GM21717 (cell line): Measurements from ENCODE around the gene YBX1.
"Not testable (repeated sequence)": the region's sequence is repeated elsewhere in the genome, so short reads cannot be mapped to it uniquely, and the experiment has no call there.

ENCODE experiments used
- ATAC-seq: cut with Tn5 transposase; IDR thresholded peaks from one replicate; pipeline ENCODE4 v1.9.1; 2021; ENCODE audit warnings: mild to moderate bottlenecking, moderate library complexity; ENCODE audit not compliant: unreplicated experiment

YBX1 gene

DNA sequence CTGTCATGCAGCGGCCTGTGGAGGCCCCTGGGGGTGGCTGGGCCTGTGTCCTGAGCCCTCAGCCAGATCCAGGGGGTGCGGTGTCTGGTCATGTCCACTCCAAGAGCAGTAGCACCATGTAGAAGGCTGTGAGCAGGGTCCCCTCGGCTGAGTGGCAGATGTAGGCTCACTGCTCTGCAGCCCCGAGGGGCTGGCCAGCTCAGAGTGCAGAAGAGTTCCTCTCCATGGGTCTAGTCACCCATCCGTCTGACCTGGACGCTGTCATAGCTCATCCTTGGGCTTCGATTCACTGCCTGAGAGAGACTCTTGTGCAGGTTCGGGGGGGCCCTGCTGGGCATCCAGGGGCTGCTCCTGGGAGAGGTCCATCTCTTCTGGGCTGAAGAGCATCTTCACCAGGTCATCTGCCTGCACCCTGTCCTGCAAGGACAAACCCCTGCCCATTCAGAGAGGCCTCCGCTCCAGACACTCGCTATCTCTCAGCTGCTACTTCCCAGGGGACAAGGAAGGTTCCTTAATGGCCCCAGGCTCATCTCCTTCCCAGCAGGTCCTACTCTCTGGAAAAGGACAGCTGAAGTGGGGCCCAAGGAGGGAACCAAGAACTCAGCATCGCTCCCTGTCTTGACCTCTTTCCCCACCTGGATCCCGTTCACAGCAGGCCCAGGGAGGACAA lies 64.4 kb downstream of the YBX1 start:
- no peak for ATAC-seq

DNA sequence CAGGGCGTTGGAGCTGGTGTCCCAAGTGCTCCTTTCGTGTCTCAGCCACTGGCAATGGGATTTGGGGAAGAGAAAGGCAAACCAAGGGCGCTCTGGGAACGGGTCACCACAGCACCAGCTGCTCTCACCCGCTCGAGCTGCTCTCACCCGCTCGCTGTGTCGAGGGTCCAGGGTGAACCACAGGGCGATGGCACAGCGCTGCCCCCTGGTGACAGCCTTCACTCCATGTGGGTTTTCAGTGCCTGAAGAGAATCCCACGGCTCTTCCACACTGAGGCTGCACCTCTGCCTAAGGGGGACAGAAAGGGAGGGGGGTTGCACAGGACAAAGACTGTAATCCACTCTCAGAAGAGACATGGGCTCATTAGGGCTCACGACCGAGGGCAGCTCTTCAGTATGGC lies 64.9 kb downstream of the YBX1 start:
- ATAC-seq: no peak

DNA sequence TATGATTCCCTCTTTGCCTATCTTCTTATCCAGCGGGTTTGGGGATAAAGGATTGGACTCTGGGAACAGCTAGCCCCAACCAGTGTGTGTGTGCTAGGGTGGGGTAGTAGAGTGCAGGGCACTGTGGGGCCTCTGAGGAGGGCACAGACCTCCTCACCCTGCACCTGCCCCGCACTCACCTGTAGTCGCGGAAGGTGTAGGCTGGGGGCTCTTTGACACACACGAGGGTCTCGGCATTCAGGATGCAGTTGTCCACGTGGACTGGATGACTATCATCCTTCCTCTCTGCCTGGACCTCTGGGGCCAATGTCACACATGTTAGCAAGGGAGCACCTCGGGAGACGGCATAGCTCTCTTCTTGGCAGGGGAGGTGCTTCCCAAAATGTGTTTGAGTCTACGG lies 65.8 kb downstream of the YBX1 start:
- no peak for ATAC-seq

DNA sequence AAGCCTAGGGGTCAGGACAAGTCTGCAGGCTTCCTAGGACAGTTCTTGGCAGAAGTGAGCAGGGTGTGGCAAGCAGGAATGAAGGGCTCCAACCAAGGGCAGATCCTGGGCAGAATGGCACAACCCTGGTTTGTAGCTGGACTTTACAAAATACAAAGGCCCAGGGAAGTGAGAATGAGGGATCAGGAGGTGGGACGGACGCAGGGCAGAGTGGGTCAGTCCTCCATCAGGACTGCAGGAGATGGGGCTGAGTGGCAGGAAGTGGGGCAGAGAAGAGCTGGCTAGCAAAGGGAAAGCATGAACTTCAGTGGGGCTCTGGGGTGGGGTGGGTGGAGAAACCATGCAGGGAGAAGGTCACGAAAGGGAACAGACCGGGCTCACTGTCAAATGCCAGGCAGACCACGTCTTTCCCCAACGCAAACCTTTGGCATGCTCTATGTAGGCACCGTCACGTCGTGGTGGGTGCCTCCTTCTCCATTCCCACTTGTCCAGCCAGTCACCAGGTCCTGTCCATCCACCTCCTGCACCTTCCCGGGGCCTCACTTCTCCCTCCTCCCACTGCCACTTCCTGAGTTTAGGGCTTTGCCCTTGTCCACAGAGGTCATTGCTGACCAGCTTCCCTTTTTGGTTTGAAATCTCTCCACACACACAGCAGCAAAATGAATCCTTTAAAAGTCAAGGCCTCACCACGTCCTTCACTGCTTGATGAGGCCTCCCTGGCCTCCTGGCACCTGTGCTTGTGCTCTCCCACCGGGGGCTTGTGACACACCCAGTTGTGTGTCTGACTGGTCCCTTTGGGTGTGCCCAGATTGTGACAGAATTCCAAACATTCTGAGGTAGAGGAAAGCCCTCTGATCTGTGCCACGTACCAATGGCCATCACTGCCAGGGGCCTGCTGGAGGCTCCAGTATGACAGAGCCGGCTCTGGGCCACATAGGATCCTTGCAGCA lies 66.5 kb downstream of the YBX1 start:
- no peak for ATAC-seq

DNA sequence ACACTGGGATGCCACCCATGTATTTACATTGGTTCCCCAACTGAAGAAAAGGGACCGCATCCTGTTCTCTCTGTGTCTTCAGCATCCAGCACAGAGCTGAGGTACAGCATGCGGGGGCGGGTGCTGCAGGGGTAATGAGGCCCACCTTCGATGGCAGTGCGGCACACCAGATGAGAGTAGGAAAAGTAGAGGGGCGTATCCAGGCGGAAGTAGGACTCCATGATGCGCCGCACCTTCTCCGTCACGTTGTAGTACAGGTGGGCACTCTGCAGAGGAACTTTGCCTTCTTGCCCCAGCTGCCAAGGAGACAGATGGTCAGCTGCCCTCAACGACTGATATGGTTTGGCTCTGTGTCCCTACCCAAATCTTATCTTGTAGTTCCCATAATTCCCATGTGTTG lies 67.8 kb downstream of the YBX1 start:
- ATAC-seq: no peak

DNA sequence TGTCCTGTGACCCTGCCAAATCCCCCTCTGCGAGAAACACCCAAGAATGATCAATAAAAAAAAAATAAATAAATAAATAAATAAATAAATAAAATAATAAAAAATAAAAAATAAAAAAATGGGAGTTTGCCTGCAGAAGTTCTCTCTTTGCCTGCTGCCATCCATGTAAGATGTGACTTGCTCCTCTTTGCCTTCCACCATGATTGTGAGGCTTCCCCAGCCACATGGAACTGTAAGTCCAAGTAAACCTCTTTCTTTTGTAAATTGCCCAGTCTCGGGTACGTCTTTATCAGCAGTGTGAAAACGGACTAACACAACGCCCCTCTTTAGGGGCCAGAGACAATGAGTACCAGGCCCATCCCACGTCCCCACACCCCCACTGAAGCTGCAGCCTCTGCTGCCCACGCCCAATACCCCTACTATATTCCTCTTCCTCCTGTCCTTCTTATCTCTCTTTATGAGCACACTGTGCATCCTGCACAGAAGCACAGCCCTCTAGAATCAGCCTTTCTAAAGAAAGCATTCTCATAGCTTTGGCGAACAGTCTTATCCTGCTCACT lies 69.4 kb downstream of the YBX1 start:
- not testable (repeated sequence) for ATAC-seq

DNA sequence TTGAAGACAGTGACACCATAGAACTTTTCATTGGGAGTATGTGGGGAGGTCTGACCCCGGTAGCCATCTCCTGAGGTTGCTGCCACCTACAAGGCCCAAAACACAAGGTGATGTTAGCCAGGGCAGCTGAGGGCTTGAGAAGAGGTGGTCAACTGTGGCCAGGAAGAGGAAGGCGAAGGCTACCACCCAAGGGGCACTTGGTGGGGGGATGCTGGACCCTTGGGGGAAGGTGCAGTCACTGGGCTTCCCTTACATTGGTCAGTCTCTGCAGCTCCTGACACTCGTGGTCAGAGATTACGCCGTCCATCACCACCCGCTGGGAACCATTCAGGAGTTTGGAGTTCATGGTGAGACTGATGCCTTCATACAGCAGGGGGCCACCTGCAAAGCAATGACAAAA lies 70.1 kb downstream of the YBX1 start:
- ATAC-seq: no peak

DNA sequence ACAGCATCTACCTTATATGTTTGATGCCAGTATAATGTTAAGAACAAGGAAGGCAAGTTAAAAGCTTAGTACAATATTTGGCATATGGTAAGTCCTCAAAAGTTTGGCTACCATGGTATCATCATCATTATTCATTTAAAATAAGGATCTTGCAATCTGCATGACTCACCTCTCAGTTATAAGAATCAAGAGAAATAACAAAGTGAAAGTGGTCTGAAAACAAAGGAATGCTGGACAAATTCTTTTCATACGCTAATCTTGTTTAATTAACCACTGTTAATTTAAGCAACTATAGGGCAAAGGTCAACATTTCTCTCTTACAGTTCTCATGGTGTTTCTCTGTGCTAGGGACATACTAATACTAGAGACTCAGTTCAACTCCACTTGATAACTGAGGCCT lies 70.9 kb downstream of the YBX1 start:
- no peak for ATAC-seq
